HepG2 (cell line): ENCODE measurements around the gene SYNGR1. TPM values are rescaled to one million over a fixed set of nuclear protein-coding genes. Genes with fewer than 3 reads are reported as not detected.
A peak's percentile ranks its signal among the peaks of the same experiment; 100 is the strongest.

ENCODE experiments used
- HCFC1 ChIP-seq: fragments of 150-350 bp; IDR thresholded peaks from 2 replicates; pipeline ENCODE4 v1.6.1; 2014; ENCODE audit warnings: low read depth, low read length
- HNRNPLL ChIP-seq: fragments of 200-400 bp; formaldehyde crosslinking; IDR thresholded peaks from 2 replicates; pipeline ENCODE4 v1.6.1; 2017; ENCODE audit warnings: mild to moderate bottlenecking, low read depth, low read length; ENCODE audit not compliant: poor library complexity, severe bottlenecking
- KLF6 ChIP-seq: IDR thresholded peaks from 2 replicates; pipeline ENCODE4 v1.8.0; 2016; ENCODE audit warnings: missing biosample characterization, missing genetic modification reagents
- KMT2B ChIP-seq: IDR thresholded peaks from 2 replicates; pipeline ENCODE4 v1.6.1; 2016; ENCODE audit warnings: missing genetic modification reagents, missing compliant biosample characterization
- NFIC ChIP-seq: IDR thresholded peaks from 2 replicates; pipeline ENCODE4 v1.6.1; 2012; ENCODE audit warnings: mild to moderate bottlenecking, low read length, inconsistent platforms
- PCBP1 ChIP-seq: fragments of 200-400 bp; formaldehyde crosslinking; IDR thresholded peaks from 2 replicates; pipeline ENCODE4 v1.6.1; 2017; ENCODE audit warnings: mild to moderate bottlenecking, low read depth, low read length, borderline replicate concordance
- RFXAP ChIP-seq: sonication (generic); formaldehyde crosslinking; IDR thresholded peaks from 2 replicates; pipeline ENCODE4 v1.4.0; 2020; ENCODE audit warnings: missing genetic modification reagents, borderline replicate concordance
- RORA ChIP-seq: sonication (generic); formaldehyde crosslinking; IDR thresholded peaks from 2 replicates; pipeline ENCODE4 v1.5.0; 2020; ENCODE audit warnings: mild to moderate bottlenecking, missing genetic modification reagents, moderate library complexity
- SNAPC2 ChIP-seq: sonication (generic); formaldehyde crosslinking; IDR thresholded peaks from 2 replicates; pipeline ENCODE4 v1.8.1; 2022; ENCODE audit warnings: mild to moderate bottlenecking, missing genetic modification reagents
- SRY ChIP-seq: sonication (generic); formaldehyde crosslinking; IDR thresholded peaks from 2 replicates; pipeline ENCODE4 v1.8.0; 2022; ENCODE audit warnings: mild to moderate bottlenecking, missing genetic modification reagents
- ZNF160 ChIP-seq: sonication (generic); formaldehyde crosslinking; IDR thresholded peaks from 2 replicates; pipeline ENCODE4 v1.8.0; 2022; ENCODE audit warnings: mild to moderate bottlenecking, inconsistent platforms, missing genetic modification reagents
- ZNF546 ChIP-seq: sonication (generic); formaldehyde crosslinking; conservative IDR thresholded peaks from 2 replicates; pipeline ENCODE4 v1.8.1; 2023; ENCODE audit warnings: mild to moderate bottlenecking, missing genetic modification reagents
- ZNF570 ChIP-seq: sonication (generic); formaldehyde crosslinking; IDR thresholded peaks from 2 replicates; pipeline ENCODE4 v1.4.0; 2020; ENCODE audit warnings: mild to moderate bottlenecking, missing genetic modification reagents, borderline replicate concordance
- ZNF83 ChIP-seq: sonication (generic); formaldehyde crosslinking; IDR thresholded peaks from 2 replicates; pipeline ENCODE4 v1.4.0; 2020; ENCODE audit warnings: missing genetic modification reagents, mild to moderate bottlenecking, borderline replicate concordance
- polyA plus RNA-seq, 8 experiments: library from polyadenylated mRNA; depleted of rRNA in 3 of 8; stranded (reverse) in 7 of 8; unstranded in 1 of 8; fragments of >200 nt; fragmentation: Illumina TruSeq in 4 of 8; extraction: Trizol in 4 of 8; gene quantifications; 2 replicates each; pipeline versions ENCODE4 v1.2.1 to v1.2.3, GENCODE V29; 2011 to 2016; ENCODE audit warnings: low read depth in 4 of 8, missing spikeins in 1 of 8, mixed read lengths in 1 of 8; ENCODE audit not compliant: insufficient read depth in 1 of 8
- total RNA-seq, 5 experiments: library from RNA; depleted of rRNA; stranded (reverse); fragments of >200 nt; fragmentation: Illumina TruSeq; extraction: Trizol; gene quantifications; 2 replicates each; pipeline ENCODE4 v1.2.3, GENCODE V29; 2016; ENCODE audit warnings: low read depth in 1 of 5
- TF ChIP-seq, protein P1 (sequence below): sonication (generic); formaldehyde crosslinking; IDR thresholded peaks from one replicate; pipeline ENCODE4 v1.5.1; 2020; ENCODE audit warnings: mild to moderate bottlenecking, missing genetic modification reagents; ENCODE audit errors: not compliant biosample characterization
- TF ChIP-seq, protein P2 (sequence below): sonication (generic); formaldehyde crosslinking; IDR thresholded peaks from 2 replicates; pipeline ENCODE4 v1.4.0; 2020; ENCODE audit warnings: mild to moderate bottlenecking, low read depth, missing genetic modification reagents
- TF ChIP-seq, protein P3 (sequence below): sonication (generic); formaldehyde crosslinking; IDR thresholded peaks from 2 replicates; pipeline ENCODE4 v1.4.0; 2020; ENCODE audit warnings: mild to moderate bottlenecking, missing genetic modification reagents

Gene SYNGR1
- total and polyA plus RNA-seq, 2 of the 13 experiments (the other 11 are each of a cell fraction or from before 2014, with no cell fraction given), result 0.27 to 2.7 TPM

DNA sequence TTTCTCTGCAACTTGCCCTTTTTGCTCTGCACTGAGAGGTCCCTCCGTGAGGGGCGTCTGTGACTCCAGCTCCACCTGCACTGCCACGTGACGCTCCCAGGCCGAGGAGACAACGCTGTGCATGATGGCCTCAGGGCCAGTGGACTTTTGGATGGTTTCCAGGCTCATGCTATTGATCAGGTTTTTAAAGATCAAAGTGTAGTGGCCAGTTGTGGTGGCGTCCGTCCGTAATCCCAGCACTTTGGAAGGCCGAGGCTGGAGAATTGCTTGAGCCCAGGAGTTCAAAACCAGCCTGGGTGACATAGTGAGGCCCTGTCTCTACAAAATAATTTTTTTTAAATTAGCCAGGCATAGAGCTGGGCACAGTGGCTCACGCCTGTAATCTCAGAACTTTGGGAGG is 46.4 kb upstream of the SYNGR1 start (continued):
- TF ChIP-seq, protein P1, sequence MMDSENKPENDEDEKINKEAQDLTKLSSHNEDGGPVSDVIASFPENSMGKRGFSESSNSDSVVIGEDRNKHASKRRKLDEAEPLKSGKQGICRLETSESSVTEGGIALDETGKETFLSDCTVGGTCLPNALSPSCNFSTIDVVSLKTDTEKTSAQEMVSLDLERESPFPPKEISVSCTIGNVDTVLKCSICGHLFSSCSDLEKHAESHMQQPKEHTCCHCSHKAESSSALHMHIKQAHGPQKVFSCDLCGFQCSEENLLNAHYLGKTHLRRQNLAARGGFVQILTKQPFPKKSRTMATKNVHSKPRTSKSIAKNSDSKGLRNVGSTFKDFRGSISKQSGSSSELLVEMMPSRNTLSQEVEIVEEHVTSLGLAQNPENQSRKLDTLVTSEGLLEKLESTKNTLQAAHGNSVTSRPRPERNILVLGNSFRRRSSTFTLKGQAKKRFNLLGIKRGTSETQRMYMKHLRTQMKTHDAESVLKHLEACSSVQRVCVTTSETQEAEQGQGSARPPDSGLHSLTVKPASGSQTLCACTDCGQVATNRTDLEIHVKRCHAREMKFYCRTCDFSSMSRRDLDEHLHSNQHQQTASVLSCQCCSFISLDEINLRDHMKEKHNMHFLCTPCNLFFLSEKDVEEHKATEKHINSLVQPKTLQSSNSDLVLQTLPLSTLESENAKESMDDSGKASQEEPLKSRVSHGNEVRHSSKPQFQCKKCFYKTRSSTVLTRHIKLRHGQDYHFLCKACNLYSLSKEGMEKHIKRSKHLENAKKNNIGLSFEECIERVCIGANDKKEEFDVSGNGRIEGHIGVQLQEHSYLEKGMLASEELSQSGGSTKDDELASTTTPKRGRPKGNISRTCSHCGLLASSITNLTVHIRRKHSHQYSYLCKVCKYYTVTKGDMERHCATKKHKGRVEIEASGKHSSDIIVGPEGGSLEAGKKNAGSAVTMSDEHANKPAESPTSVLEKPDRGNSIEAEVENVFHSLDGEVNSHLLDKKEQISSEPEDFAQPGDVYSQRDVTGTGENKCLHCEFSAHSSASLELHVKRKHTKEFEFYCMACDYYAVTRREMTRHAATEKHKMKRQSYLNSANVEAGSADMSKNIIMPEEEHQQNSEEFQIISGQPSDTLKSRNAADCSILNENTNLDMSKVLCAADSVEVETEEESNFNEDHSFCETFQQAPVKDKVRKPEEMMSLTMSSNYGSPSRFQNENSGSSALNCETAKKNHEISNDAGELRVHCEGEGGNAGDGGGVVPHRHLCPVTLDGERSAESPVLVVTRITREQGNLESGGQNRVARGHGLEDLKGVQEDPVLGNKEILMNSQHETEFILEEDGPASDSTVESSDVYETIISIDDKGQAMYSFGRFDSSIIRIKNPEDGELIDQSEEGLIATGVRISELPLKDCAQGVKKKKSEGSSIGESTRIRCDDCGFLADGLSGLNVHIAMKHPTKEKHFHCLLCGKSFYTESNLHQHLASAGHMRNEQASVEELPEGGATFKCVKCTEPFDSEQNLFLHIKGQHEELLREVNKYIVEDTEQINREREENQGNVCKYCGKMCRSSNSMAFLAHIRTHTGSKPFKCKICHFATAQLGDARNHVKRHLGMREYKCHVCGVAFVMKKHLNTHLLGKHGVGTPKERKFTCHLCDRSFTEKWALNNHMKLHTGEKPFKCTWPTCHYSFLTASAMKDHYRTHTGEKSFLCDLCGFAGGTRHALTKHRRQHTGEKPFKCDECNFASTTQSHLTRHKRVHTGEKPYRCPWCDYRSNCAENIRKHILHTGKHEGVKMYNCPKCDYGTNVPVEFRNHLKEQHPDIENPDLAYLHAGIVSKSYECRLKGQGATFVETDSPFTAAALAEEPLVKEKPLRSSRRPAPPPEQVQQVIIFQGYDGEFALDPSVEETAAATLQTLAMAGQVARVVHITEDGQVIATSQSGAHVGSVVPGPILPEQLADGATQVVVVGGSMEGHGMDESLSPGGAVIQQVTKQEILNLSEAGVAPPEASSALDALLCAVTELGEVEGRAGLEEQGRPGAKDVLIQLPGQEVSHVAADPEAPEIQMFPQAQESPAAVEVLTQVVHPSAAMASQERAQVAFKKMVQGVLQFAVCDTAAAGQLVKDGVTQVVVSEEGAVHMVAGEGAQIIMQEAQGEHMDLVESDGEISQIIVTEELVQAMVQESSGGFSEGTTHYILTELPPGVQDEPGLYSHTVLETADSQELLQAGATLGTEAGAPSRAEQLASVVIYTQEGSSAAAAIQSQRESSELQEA (CRISPR knock-in tag), result peak; percentile 38
- TF ChIP-seq, protein P2, sequence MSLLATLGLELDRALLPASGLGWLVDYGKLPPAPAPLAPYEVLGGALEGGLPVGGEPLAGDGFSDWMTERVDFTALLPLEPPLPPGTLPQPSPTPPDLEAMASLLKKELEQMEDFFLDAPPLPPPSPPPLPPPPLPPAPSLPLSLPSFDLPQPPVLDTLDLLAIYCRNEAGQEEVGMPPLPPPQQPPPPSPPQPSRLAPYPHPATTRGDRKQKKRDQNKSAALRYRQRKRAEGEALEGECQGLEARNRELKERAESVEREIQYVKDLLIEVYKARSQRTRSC (CRISPR knock-in tag), result no peak; the same call in 1 of the 2 replicates
- TF ChIP-seq ZNF570 (CRISPR knock-in tag) (no peak), KMT2B (CRISPR knock-in tag) (0 out of 2 replicates have a peak, but pooled peaks have one; percentile 43), HCFC1 (no peak), SRY (peak; percentile 65; the same call in 1 of the 2 replicates), RORA (CRISPR knock-in tag) (no peak), ZNF83 (no peak), PCBP1 (no peak), ZNF546 (CRISPR knock-in tag) (0 out of 2 replicates have a peak, but pooled peaks have one; percentile 24), RFXAP (CRISPR knock-in tag) (0 out of 2 replicates have a peak, but pooled peaks have one; percentile 56), NFIC (peak; percentile 66; the same call in 1 of the 2 replicates), HNRNPLL (no peak), SNAPC2 (CRISPR knock-in tag) (no peak), ZNF160 (CRISPR knock-in tag) (peak; percentile 59; the same call in 1 of the 2 replicates), KLF6 (CRISPR knock-in tag) (0 out of 2 replicates have a peak, but pooled peaks have one; percentile 36)
- TF ChIP-seq, protein P3, sequence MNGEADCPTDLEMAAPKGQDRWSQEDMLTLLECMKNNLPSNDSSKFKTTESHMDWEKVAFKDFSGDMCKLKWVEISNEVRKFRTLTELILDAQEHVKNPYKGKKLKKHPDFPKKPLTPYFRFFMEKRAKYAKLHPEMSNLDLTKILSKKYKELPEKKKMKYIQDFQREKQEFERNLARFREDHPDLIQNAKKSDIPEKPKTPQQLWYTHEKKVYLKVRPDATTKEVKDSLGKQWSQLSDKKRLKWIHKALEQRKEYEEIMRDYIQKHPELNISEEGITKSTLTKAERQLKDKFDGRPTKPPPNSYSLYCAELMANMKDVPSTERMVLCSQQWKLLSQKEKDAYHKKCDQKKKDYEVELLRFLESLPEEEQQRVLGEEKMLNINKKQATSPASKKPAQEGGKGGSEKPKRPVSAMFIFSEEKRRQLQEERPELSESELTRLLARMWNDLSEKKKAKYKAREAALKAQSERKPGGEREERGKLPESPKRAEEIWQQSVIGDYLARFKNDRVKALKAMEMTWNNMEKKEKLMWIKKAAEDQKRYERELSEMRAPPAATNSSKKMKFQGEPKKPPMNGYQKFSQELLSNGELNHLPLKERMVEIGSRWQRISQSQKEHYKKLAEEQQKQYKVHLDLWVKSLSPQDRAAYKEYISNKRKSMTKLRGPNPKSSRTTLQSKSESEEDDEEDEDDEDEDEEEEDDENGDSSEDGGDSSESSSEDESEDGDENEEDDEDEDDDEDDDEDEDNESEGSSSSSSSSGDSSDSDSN (CRISPR knock-in tag), result peak; percentile 35; the same call in 1 of the 2 replicates
